GM08714 (cell line): Measurements from ENCODE around the gene DPP6.
"Not testable (repeated sequence)": the region's sequence is repeated elsewhere in the genome, so short reads cannot be mapped to it uniquely, and the experiment has no call there.

Source experiments
- H3K4me3 ChIP-seq: fragments of 200-500 bp; sonication (Bioruptor generic); 2 replicates; pipeline ENCODE4 v1.5.1; 2014; ENCODE audit warnings: mild to moderate bottlenecking, low read length, inconsistent platforms

DPP6 gene

GRCh38 chr7:154051643-154052529 is at the start of gene DPP6:
TSS of gene DPP6 (plus strand) at chr7:154052398.
- H3K4me3 ChIP-seq: not testable (repeated sequence)

GRCh38 chr7:154009423-154009911 is 42.7 kb upstream of the DPP6 start:
- not testable (repeated sequence) for H3K4me3 ChIP-seq

GRCh38 chr7:154010726-154011568 is 41.3 kb upstream of the DPP6 start:
- not testable (repeated sequence) for H3K4me3 ChIP-seq

- H3K4me3 ChIP-seq: not testable (repeated sequence)
These were observed 39.4 kb upstream of the DPP6 start for GRCh38 chr7:154012800-154013199.

GRCh38 chr7:154015636-154016035 is 36.6 kb upstream of the DPP6 start:
- not testable (repeated sequence) for H3K4me3 ChIP-seq

GRCh38 chr7:154018354-154018753 is 33.8 kb upstream of the DPP6 start:
- not testable (repeated sequence) for H3K4me3 ChIP-seq

- not testable (repeated sequence) for H3K4me3 ChIP-seq
These were observed 24.4 kb upstream of the DPP6 start for GRCh38 chr7:154027805-154028204.

GRCh38 chr7:154030476-154031080 is 21.6 kb upstream of the DPP6 start:
- H3K4me3 ChIP-seq: not testable (repeated sequence)

- H3K4me3 ChIP-seq: not testable (repeated sequence)
These were observed 12.6 kb upstream of the DPP6 start for GRCh38 chr7:154039466-154040165.

GRCh38 chr7:154050394-154050793 is 1.8 kb upstream of the DPP6 start:
- H3K4me3 ChIP-seq: not testable (repeated sequence)

- not testable (repeated sequence) for H3K4me3 ChIP-seq
These were observed 1.1 kb upstream of the DPP6 start for GRCh38 chr7:154051006-154051642.

GRCh38 chr7:154052530-154053252 is 493 bp downstream of the DPP6 start:
- not testable (repeated sequence) for H3K4me3 ChIP-seq

- not testable (repeated sequence) for H3K4me3 ChIP-seq
These were observed 1.5 kb downstream of the DPP6 start for GRCh38 chr7:154053466-154054312.

- not testable (repeated sequence) for H3K4me3 ChIP-seq
These were observed 2.5 kb downstream of the DPP6 start for GRCh38 chr7:154054664-154055063.

- H3K4me3 ChIP-seq: not testable (repeated sequence)
These were observed 3.4 kb downstream of the DPP6 start for GRCh38 chr7:154055491-154056106.

- not testable (repeated sequence) for H3K4me3 ChIP-seq
These were observed 6.6 kb downstream of the DPP6 start for GRCh38 chr7:154058783-154059182.

GRCh38 chr7:154060551-154060950 is 8.4 kb downstream of the DPP6 start:
- not testable (repeated sequence) for H3K4me3 ChIP-seq

GRCh38 chr7:154071833-154072232 is 19.6 kb downstream of the DPP6 start:
- H3K4me3 ChIP-seq: not testable (repeated sequence)
